Keratinocyte (primary cell): Measurements from ENCODE around the gene PIANP. TPM values are rescaled to one million over a fixed set of nuclear protein-coding genes. Genes with fewer than 3 reads are reported as not detected.

Experiments
- DNase-seq: peaks from one replicate; pipeline ENCODE4 v3.0.0-alpha.2; 2011; ENCODE audit warnings: low read depth, missing footprints, low spot score
- FAIRE-seq: peaks from 2 replicates; lab custom pipeline; 2011; peaks lifted over from hg19 to GRCh38; lab: Jason Lieb, UNC
- H2AFZ ChIP-seq: 2 replicates; pipeline ENCODE4 v1.6.0; 2012; ENCODE audit warnings: low read length, control low read depth, inconsistent platforms; ENCODE audit not compliant: control insufficient read depth
- H3K27ac ChIP-seq: 2 replicates; pipeline ENCODE4 v1.5.1; 2011; ENCODE audit warnings: low read length; ENCODE audit not compliant: control insufficient read depth, insufficient read depth
- H3K27me3 ChIP-seq: 3 replicates; pipeline ENCODE4 v1.6.0; 2011; ENCODE audit warnings: low read length; ENCODE audit not compliant: control insufficient read depth, insufficient read depth; ENCODE audit errors: extremely low read depth
- H3K36me3 ChIP-seq, 2 experiments: 2 replicates in 1 of 2; 3 replicates in 1 of 2; pipeline ENCODE4 v1.5.1; 2011; ENCODE audit warnings: low read length in 2 of 2, mild to moderate bottlenecking in 1 of 2; ENCODE audit not compliant: control insufficient read depth in 2 of 2, insufficient read depth in 2 of 2; ENCODE audit errors: extremely low read depth in 1 of 2
- H3K4me1 ChIP-seq: 3 replicates; pipeline ENCODE4 v1.5.1; 2011; ENCODE audit warnings: low read length; ENCODE audit not compliant: control insufficient read depth, insufficient read depth; ENCODE audit errors: extremely low read depth
- H3K4me2 ChIP-seq: 3 replicates; pipeline ENCODE4 v1.6.0; 2011; ENCODE audit warnings: low read depth, low read length; ENCODE audit not compliant: control insufficient read depth, insufficient read depth; ENCODE audit errors: extremely low read depth
- H3K4me3 ChIP-seq, 3 experiments: fragments of 200-600 bp in 1 of 3; sonication (generic) in 1 of 3; 2 replicates in 2 of 3; 3 replicates in 1 of 3; pipeline ENCODE4 v1.5.1; 2011 to 2016; ENCODE audit warnings: low read length in 3 of 3, mild to moderate bottlenecking in 3 of 3, control low read depth in 2 of 3, inconsistent platforms in 1 of 3, low read depth in 1 of 3, mixed read lengths in 1 of 3, mixed run types in 1 of 3, moderate library complexity in 1 of 3; ENCODE audit not compliant: control insufficient read depth in 2 of 3, insufficient read depth in 2 of 3; ENCODE audit errors: extremely low read depth in 1 of 3
- H3K79me2 ChIP-seq: 2 replicates; pipeline ENCODE4 v1.6.0; 2012; ENCODE audit warnings: low read length; ENCODE audit not compliant: control insufficient read depth, insufficient read depth
- H3K9ac ChIP-seq: 3 replicates; pipeline ENCODE4 v1.6.0; 2011; ENCODE audit warnings: low read length; ENCODE audit not compliant: control insufficient read depth, insufficient read depth; ENCODE audit errors: extremely low read depth
- H3K9me1 ChIP-seq: 3 replicates; pipeline ENCODE4 v1.6.0; 2011; ENCODE audit warnings: low read length; ENCODE audit not compliant: control insufficient read depth, insufficient read depth; ENCODE audit errors: extremely low read depth
- H3K9me3 ChIP-seq: 2 replicates; pipeline ENCODE4 v1.5.1; 2012; ENCODE audit warnings: low read depth, low read length; ENCODE audit not compliant: control insufficient read depth
- H4K20me1 ChIP-seq: 3 replicates; pipeline ENCODE4 v1.6.0; 2011; ENCODE audit warnings: low read length; ENCODE audit not compliant: control insufficient read depth, insufficient read depth; ENCODE audit errors: extremely low read depth
- EZH2 ChIP-seq: IDR thresholded peaks from one replicate; pipeline ENCODE4 v1.6.1; 2012; ENCODE audit warnings: inconsistent platforms, mild to moderate bottlenecking, low read length, moderate library complexity
- dilution Hi-C: fragments of 300-500 bp; cut with MboI; formaldehyde crosslinking; loops from one replicate; pipeline ENCODE4 v1.7.0; 2020; ENCODE audit warnings: low sequenced_read_pairs; ENCODE audit not compliant: extremely low pct_ligation_motif_present
- polyA minus RNA-seq, 3 experiments: library from RNA; depleted of rRNA, polyadenylated mRNA; stranded (reverse); fragments of >200 nt; gene quantifications; 1 replicate in 1 of 3; 2 replicates in 1 of 3; 3 replicates in 1 of 3; pipeline ENCODE4 v1.2.3, GENCODE V29; 2011
- polyA plus RNA-seq, 5 experiments: library from polyadenylated mRNA; depleted of rRNA in 3 of 5; stranded (reverse) in 3 of 5; stranded (forward) in 1 of 5; unstranded in 1 of 5; fragments of >200 nt; gene quantifications; 1 replicate in 1 of 5; 2 replicates in 3 of 5; 3 replicates in 1 of 5; pipeline versions ENCODE4 v1.2.1 to v1.2.3, GENCODE V29; 2011 to 2012; ENCODE audit warnings: missing spikeins in 2 of 5, low read depth in 1 of 5, low replicate concordance in 1 of 5
- TF ChIP-seq, protein P1 (sequence below), 3 experiments: IDR thresholded peaks in 1 of 3; conservative IDR thresholded peaks in 1 of 3; optimal IDR thresholded peaks in 1 of 3; 2 replicates in 2 of 3; 3 replicates in 1 of 3; pipeline versions ENCODE3 to v1.5.1; 2011; ENCODE audit warnings: low read length in 3 of 3, mild to moderate bottlenecking in 3 of 3, moderate library complexity in 2 of 3, control low read depth in 1 of 3, inconsistent platforms in 1 of 3; ENCODE audit not compliant: insufficient read depth in 2 of 3; ENCODE audit errors: extremely low read depth in 1 of 3

Gene PIANP, protein sequence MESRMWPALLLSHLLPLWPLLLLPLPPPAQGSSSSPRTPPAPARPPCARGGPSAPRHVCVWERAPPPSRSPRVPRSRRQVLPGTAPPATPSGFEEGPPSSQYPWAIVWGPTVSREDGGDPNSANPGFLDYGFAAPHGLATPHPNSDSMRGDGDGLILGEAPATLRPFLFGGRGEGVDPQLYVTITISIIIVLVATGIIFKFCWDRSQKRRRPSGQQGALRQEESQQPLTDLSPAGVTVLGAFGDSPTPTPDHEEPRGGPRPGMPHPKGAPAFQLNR
- polyA plus RNA-seq, result not detected in 3 replicates
- polyA plus RNA-seq (2011; ENCODE audit: low read depth), result not detected
- polyA plus RNA-seq (2011; cell fraction: cytosol; rRNA removed), result not detected in 2 replicates
- polyA plus RNA-seq (2011; cell fraction: nucleus; rRNA removed), result 0.12 TPM in 1 of 2 replicates, not detected in the other
- polyA plus RNA-seq (2012; ENCODE audit: low replicate concordance), result 0.09 TPM in 1 of 2 replicates, not detected in the other
- 0.16 TPM in 1 of 3 replicates, not detected in the others for polyA minus RNA-seq
- not detected for polyA minus RNA-seq (2011; cell fraction: cytosol; rRNA and poly(A)+ RNA removed)
- polyA minus RNA-seq (2011; cell fraction: nucleus; rRNA and poly(A)+ RNA removed), result not detected in 2 replicates

DNA sequence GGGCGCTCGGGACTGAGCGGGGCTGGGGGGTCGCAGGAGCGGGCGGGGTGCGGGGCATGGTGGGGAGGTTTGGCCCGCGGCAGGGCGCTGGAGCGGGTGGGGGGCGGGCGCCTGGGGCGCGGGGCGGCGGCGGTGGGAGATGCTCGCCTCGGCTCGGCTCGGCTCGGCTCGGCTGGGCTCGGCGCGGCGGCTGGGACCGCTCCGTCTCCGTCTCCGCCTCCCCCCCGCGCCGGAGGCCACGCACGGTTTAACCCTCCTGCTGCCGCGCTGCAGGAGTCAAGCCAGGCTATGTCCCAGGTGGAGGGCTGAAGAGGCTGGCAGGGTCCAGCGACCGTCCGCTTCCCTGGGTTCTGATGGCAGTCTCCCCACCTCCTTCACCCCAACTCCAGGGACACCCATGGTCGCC, at the start of gene PIANP:
PIANP (minus strand) TSS at position 170 of the 406 bp plus-strand sequence. CDS start 2,754 bp downstream, outside the sequence.
- H3K9me1 ChIP-seq, result no peaks in the 10 kb centered on the region
- dilution Hi-C loops, result no loop called here
- TF ChIP-seq, protein P1, sequence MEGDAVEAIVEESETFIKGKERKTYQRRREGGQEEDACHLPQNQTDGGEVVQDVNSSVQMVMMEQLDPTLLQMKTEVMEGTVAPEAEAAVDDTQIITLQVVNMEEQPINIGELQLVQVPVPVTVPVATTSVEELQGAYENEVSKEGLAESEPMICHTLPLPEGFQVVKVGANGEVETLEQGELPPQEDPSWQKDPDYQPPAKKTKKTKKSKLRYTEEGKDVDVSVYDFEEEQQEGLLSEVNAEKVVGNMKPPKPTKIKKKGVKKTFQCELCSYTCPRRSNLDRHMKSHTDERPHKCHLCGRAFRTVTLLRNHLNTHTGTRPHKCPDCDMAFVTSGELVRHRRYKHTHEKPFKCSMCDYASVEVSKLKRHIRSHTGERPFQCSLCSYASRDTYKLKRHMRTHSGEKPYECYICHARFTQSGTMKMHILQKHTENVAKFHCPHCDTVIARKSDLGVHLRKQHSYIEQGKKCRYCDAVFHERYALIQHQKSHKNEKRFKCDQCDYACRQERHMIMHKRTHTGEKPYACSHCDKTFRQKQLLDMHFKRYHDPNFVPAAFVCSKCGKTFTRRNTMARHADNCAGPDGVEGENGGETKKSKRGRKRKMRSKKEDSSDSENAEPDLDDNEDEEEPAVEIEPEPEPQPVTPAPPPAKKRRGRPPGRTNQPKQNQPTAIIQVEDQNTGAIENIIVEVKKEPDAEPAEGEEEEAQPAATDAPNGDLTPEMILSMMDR (optimal IDR thresholded peaks at IDR 0.05 in 1 of 3, IDR thresholded peaks at IDR 0.05 in 1 of 3, conservative IDR thresholded peaks at IDR 0.05 in 1 of 3; ENCODE audit: extremely low read depth in 1 of 3, insufficient read depth in 2 of 3, low read length in 3 of 3), result no peak
- no peak for TF ChIP-seq EZH2
- H4K20me1 ChIP-seq, result no peaks in the 10 kb centered on the region
- FAIRE-seq (no peak), DNase-seq (no peak)
- H3K4me2 ChIP-seq, result peak within 1 kb of the TSS; percentile 77
- peaks cover 50% of the 10 kb centered on the region for H3K27me3 ChIP-seq
- no peaks in the 10 kb centered on the region for H3K9me3 ChIP-seq
- no peak within 1 kb of the TSS for H3K27ac ChIP-seq
- peaks cover 3% of the 10 kb centered on the region for H3K4me1 ChIP-seq
- no peaks in the 10 kb centered on the region for H3K79me2 ChIP-seq
- peak within 1 kb of the TSS; percentile 58 for H2AFZ ChIP-seq
- no peaks in the 10 kb centered on the region for H3K36me3 ChIP-seq
- H3K4me3 ChIP-seq, result peak within 1 kb of the TSS; percentile 35 to 62 (median 36)
- no peak within 1 kb of the TSS for H3K9ac ChIP-seq

DNA sequence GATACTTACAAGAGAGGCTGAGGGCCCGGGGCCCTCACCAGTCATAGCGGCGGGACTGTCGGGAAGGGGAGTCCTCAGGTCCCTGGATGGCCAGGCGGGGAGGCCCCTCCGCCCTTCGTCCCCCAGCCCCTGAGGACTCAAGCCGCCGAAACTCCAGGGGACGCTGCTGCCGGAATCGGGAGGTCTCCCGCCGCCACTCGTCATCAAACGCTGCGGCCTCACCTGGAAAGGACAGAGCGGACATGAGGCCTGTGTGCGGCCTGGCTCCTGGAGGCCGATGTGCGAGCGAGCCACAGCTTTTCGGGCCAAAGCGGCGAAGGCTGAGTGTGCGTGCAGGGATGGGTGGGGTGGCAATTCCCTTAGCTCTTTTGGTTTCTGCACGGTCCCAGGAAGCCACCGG, 48.1 kb upstream of the PIANP start:
- Histone ChIP-seq H3K79me2 (peaks cover 31% of the 10 kb centered on the region), H3K9me3 (no peaks in the 10 kb centered on the region), H3K9ac (no peak overlapping the region), H2AFZ (no peak overlapping the region), H3K4me2 (no peak overlapping the region), H3K4me1 (peaks cover 40% of the 10 kb centered on the region), H3K27me3 (no peaks in the 10 kb centered on the region), H3K36me3 (peaks cover 33 to 58% of the 10 kb centered on the region in 2 experiments), H3K27ac (no peak overlapping the region), H4K20me1 (peaks cover 2% of the 10 kb centered on the region), H3K9me1 (peaks cover 2% of the 10 kb centered on the region), H3K4me3 (no peak overlapping the region)
- no peak for TF ChIP-seq EZH2
- dilution Hi-C loops, result no loop called here
- DNase-seq, result no peak
- FAIRE-seq, result no peak
